Skin epidermis (tissue), 12 donors: ENCODE data around the gene DNAH5.

Source experiments
- H3K27ac ChIP-seq, 21 experiments: fragments of 200-600 bp; sonication (generic) in 11 of 21; one replicate each; pipeline ENCODE4 v1.5.0; 2020; ENCODE audit warnings: mild to moderate bottlenecking in 3 of 21, inconsistent platforms in 2 of 21, moderate library complexity in 2 of 21
- H3K4me3 ChIP-seq, 7 experiments: fragments of 200-600 bp; sonication (generic) in 2 of 7; one replicate each; pipeline ENCODE4 v1.5.0; 2020; ENCODE audit warnings: inconsistent platforms in 2 of 7, mild to moderate bottlenecking in 2 of 7, moderate library complexity in 1 of 7

The DNAH5 gene

GRCh38 chr5:13946111-13946510 lies 1.6 kb upstream of the DNAH5 start:
- Histone ChIP-seq H3K4me3 (no peak overlapping the region), H3K27ac (peak overlapping the region in 2 of 21 experiments; percentile 23 to 37)

GRCh38 chr5:13945271-13945670 lies 783 bp upstream of the DNAH5 start:
- no peak overlapping the region for H3K4me3 ChIP-seq
- peak overlapping the region in 2 of 21 experiments; percentile 23 to 37 for H3K27ac ChIP-seq

- Histone ChIP-seq H3K27ac (no peak overlapping the region), H3K4me3 (no peak overlapping the region)
These were observed 812 bp downstream of the DNAH5 start for GRCh38 chr5:13943676-13944075.

GRCh38 chr5:13941468-13941867 lies 3.0 kb downstream of the DNAH5 start:
- Histone ChIP-seq H3K4me3 (no peak overlapping the region), H3K27ac (no peak overlapping the region)

- Histone ChIP-seq H3K4me3 (no peak overlapping the region), H3K27ac (no peak overlapping the region)
These were observed 4.8 kb downstream of the DNAH5 start for GRCh38 chr5:13939638-13940037.

GRCh38 chr5:13934921-13935320 lies 9.6 kb downstream of the DNAH5 start:
- H3K27ac ChIP-seq: no peak overlapping the region
- H3K4me3 ChIP-seq: no peak overlapping the region

GRCh38 chr5:13934125-13934524 lies 10.4 kb downstream of the DNAH5 start:
- no peak overlapping the region for H3K4me3 ChIP-seq
- no peak overlapping the region for H3K27ac ChIP-seq

GRCh38 chr5:13932561-13932960 lies 11.9 kb downstream of the DNAH5 start:
- no peak overlapping the region for H3K4me3 ChIP-seq
- no peak overlapping the region for H3K27ac ChIP-seq

GRCh38 chr5:13932011-13932410 lies 12.5 kb downstream of the DNAH5 start:
- no peak overlapping the region for H3K4me3 ChIP-seq
- H3K27ac ChIP-seq: no peak overlapping the region

GRCh38 chr5:13930541-13931171 lies 13.8 kb downstream of the DNAH5 start:
- Histone ChIP-seq H3K4me3 (no peak overlapping the region), H3K27ac (no peak overlapping the region)

- Histone ChIP-seq H3K4me3 (no peak overlapping the region), H3K27ac (no peak overlapping the region)
These were observed 17.8 kb downstream of the DNAH5 start for GRCh38 chr5:13926731-13927130.

- no peak overlapping the region for H3K4me3 ChIP-seq
- no peak overlapping the region for H3K27ac ChIP-seq
These were observed 22.9 kb downstream of the DNAH5 start for GRCh38 chr5:13921578-13921977.

GRCh38 chr5:13919786-13920185 lies 24.7 kb downstream of the DNAH5 start:
- H3K27ac ChIP-seq: no peak overlapping the region
- no peak overlapping the region for H3K4me3 ChIP-seq

- no peak overlapping the region for H3K27ac ChIP-seq
- H3K4me3 ChIP-seq: no peak overlapping the region
These were observed 25.4 kb downstream of the DNAH5 start for GRCh38 chr5:13919087-13919486.

GRCh38 chr5:13917061-13917460 lies 27.4 kb downstream of the DNAH5 start:
- no peak overlapping the region for H3K4me3 ChIP-seq
- no peak overlapping the region for H3K27ac ChIP-seq

GRCh38 chr5:13913962-13914361 lies 30.5 kb downstream of the DNAH5 start:
- Histone ChIP-seq H3K27ac (no peak overlapping the region), H3K4me3 (no peak overlapping the region)

- Histone ChIP-seq H3K4me3 (no peak overlapping the region), H3K27ac (no peak overlapping the region)
These were observed 33.7 kb downstream of the DNAH5 start for GRCh38 chr5:13910637-13911288.

- H3K4me3 ChIP-seq: no peak overlapping the region
- no peak overlapping the region for H3K27ac ChIP-seq
These were observed 34.3 kb downstream of the DNAH5 start for GRCh38 chr5:13910201-13910600.

- no peak overlapping the region for H3K4me3 ChIP-seq
These were observed 35.2 kb downstream of the DNAH5 start for GRCh38 chr5:13909271-13909670.

GRCh38 chr5:13898569-13898968 lies 45.9 kb downstream of the DNAH5 start:
- no peak overlapping the region for H3K4me3 ChIP-seq
- H3K27ac ChIP-seq: no peak overlapping the region

More at GRCh38 chr5:13909271-13909670, 35.2 kb downstream of the DNAH5 start:
- no peak overlapping the region for H3K27ac ChIP-seq

GRCh38 chr5:13878357-13878756 lies 66.1 kb downstream of the DNAH5 start:
- Histone ChIP-seq H3K4me3 (no peak overlapping the region), H3K27ac (no peak overlapping the region)

- H3K27ac ChIP-seq: no peak overlapping the region
- H3K4me3 ChIP-seq: no peak overlapping the region
These were observed 77.7 kb downstream of the DNAH5 start for GRCh38 chr5:13866792-13867191.
